Right lobe of liver (tissue), 6 donors: ENCODE data around the gene PTPRK. TPM values are rescaled to one million over a fixed set of nuclear protein-coding genes. Genes with fewer than 3 reads are reported as not detected.

Source experiments
- ATAC-seq, 4 donors: fragments of 200-7000 bp; cut with Tn5 transposase; one replicate each; pipeline ENCODE4 v1.9.1; 2020; ENCODE audit warnings: mild to moderate bottlenecking in 4 of 4, moderate library complexity in 4 of 4
- DNase-seq, 3 donors: peaks; one replicate each; pipeline ENCODE4 v3.0.0-alpha.2; 2020
- H3K27ac ChIP-seq, 3 donors: fragments of 200-600 bp; one replicate each; pipeline ENCODE4 v1.8.0; 2022
- H3K27me3 ChIP-seq, 2 donors: fragments of 200-600 bp; one replicate each; pipeline ENCODE4 v1.8.0; 2022
- H3K36me3 ChIP-seq, 4 donors: fragments of 200-600 bp; sonication (generic) in 1 of 4; one replicate each; pipeline versions ENCODE4 v1.5.1 to v1.8.0; 2017 to 2022; ENCODE audit warnings: control low read depth in 1 of 4
- H3K4me1 ChIP-seq, 4 donors: fragments of 200-600 bp; sonication (generic) in 1 of 4; one replicate each; pipeline versions ENCODE4 v1.5.1 to v1.8.0; 2017 to 2022; ENCODE audit warnings: control low read depth in 1 of 4
- H3K4me3 ChIP-seq, 3 donors: fragments of 200-600 bp; one replicate each; pipeline ENCODE4 v1.8.0; 2022
- H3K9me3 ChIP-seq, 4 donors: fragments of 200-600 bp; sonication (generic) in 1 of 4; one replicate each; pipeline versions ENCODE4 v1.5.1 to v1.8.0; 2017 to 2022; ENCODE audit warnings: control low read depth in 1 of 4
- POLR2A ChIP-seq: fragments of 450-650 bp; IDR thresholded peaks from one replicate; pipeline ENCODE4 v1.6.1; 2017; ENCODE audit warnings: antibody characterized with exemption, mild to moderate bottlenecking
- WGBS: methylation state at CpG from one replicate; pipeline ENCODE4 v1.1.6; 2018; ENCODE audit warnings: low coverage, low lambda C conversion rate; ENCODE audit not compliant: insufficient coverage; ENCODE audit errors: missing lambda C conversion rate; 5-methylcytosine and 5-hydroxymethylcytosine counted together
- intact Hi-C, 2 donors: fragments of 100-400 bp; cut with DNase I; formaldehyde crosslinking; loops; one replicate each; pipeline versions ENCODE4 v1.11.2 to v1.14.1; 2022
- total RNA-seq, 6 experiments: library from RNA; depleted of rRNA in 2 of 6; stranded (reverse); fragments of >200 nt in 2 of 6; fragmentation: NEBNext Ultra II Directional in 3 of 6; extraction: Animal tissue kit (Norgen Biotek cat#: 25700) in 3 of 6; gene quantifications; one replicate each; pipeline versions ENCODE4 v1.1.0 to v1.2.4, GENCODE V29; 2016 to 2023
- TF ChIP-seq, protein P1 (sequence below), 4 donors: fragments of 200-600 bp in 3 of 4; fragments of 450-650 bp in 1 of 4; IDR thresholded peaks; one replicate each; pipeline versions ENCODE4 v1.5.1 to v1.8.0; 2016 to 2022; ENCODE audit warnings: antibody characterized with exemption in 4 of 4, mild to moderate bottlenecking in 2 of 4
- donor health status: DM: no; HTN: yes; CAD: no.
- donor health status: DM: no; HTN: no; CAD: no.
- donor health status: DM: no; HTN: no; CAD: no.
- donor health status: DM: no; HTN: yes; CAD: no.
- donor health status: DM: no; HTN: yes; CAD: no.

PTPRK gene
- total RNA-seq, 6 experiments from 2014 or later, result 27.7 to 54.5 (median 35.7) TPM

DNA sequence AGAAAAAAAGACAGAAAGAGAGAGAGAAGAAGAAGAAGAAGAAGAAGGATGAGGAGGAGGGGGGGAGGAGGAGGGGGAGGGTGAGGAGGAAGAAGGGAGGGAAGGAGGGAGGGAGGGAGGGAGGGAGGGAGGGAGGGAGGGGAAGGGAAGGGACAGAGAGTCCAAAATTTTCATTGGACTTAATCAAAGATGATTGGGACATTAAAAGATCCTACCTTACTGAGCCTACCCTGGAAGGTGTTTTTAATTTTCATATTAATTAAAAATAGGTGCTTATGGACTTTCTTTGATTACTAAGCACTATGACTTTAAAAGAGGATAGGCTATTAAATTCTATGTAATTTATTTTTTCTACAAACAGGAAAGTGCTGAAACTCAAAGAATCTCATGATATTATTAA, 319.6 kb downstream of the PTPRK start:
- H3K36me3 ChIP-seq, result no peaks in the 10 kb centered on the region
- H3K4me3 ChIP-seq, result no peak overlapping the region
- H3K27me3 ChIP-seq, result no peaks in the 10 kb centered on the region
- ATAC-seq (no peak), DNase-seq (no peak)
- H3K4me1 ChIP-seq, result no peaks in the 10 kb centered on the region
- H3K9me3 ChIP-seq, result no peaks in the 10 kb centered on the region
- TF ChIP-seq, protein P1, sequence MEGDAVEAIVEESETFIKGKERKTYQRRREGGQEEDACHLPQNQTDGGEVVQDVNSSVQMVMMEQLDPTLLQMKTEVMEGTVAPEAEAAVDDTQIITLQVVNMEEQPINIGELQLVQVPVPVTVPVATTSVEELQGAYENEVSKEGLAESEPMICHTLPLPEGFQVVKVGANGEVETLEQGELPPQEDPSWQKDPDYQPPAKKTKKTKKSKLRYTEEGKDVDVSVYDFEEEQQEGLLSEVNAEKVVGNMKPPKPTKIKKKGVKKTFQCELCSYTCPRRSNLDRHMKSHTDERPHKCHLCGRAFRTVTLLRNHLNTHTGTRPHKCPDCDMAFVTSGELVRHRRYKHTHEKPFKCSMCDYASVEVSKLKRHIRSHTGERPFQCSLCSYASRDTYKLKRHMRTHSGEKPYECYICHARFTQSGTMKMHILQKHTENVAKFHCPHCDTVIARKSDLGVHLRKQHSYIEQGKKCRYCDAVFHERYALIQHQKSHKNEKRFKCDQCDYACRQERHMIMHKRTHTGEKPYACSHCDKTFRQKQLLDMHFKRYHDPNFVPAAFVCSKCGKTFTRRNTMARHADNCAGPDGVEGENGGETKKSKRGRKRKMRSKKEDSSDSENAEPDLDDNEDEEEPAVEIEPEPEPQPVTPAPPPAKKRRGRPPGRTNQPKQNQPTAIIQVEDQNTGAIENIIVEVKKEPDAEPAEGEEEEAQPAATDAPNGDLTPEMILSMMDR (IDR thresholded peaks at IDR 0.05), result no peak
- TF ChIP-seq POLR2A, result no peak
- intact Hi-C loops, result no loop called here
- H3K27ac ChIP-seq, result no peak overlapping the region

DNA sequence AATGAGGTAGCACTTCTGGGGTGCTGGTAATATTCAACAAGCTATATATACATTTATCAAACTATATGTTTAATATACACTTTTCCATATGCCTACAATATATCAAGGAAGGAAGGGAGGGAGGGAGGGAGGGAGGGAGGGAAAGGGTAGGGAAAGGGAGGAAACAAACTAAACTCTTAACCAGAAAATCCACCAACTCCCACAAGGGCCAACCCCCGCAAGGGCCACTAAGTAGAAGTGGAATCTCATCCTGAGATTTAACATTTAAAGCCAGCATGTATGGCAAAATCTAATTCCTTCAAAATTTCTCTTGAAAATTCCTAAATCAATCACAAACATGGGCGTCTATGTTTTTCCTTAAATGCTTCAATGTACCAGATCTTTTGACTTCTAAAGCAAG, 320.9 kb downstream of the PTPRK start:
- H3K36me3 ChIP-seq, result no peaks in the 10 kb centered on the region
- no peaks in the 10 kb centered on the region for H3K4me1 ChIP-seq
- no peaks in the 10 kb centered on the region for H3K27me3 ChIP-seq
- no peak overlapping the region for H3K4me3 ChIP-seq
- intact Hi-C loops, result no loop called here
- H3K9me3 ChIP-seq, result no peaks in the 10 kb centered on the region
- no peak overlapping the region for H3K27ac ChIP-seq
- WGBS, result 93% methylated on average over 2 of the region's 2 CpGs
- DNase-seq (no peak), ATAC-seq (no peak)
- TF ChIP-seq, protein P1 (IDR thresholded peaks at IDR 0.05), result no peak
- no peak for TF ChIP-seq POLR2A

GRCh38 chr6:128192972-128193371, 327.4 kb downstream of the PTPRK start:
- no peaks in the 10 kb centered on the region for H3K36me3 ChIP-seq
- H3K27me3 ChIP-seq, result no peaks in the 10 kb centered on the region
- H3K4me1 ChIP-seq, result no peaks in the 10 kb centered on the region
- no peak overlapping the region for H3K4me3 ChIP-seq
- no peak for DNase-seq
- WGBS, result 79% methylated on average over 3 of the region's 3 CpGs
- intact Hi-C loops, result no loop called here
- no peak for TF ChIP-seq POLR2A
- no peaks in the 10 kb centered on the region for H3K9me3 ChIP-seq
- no peak for ATAC-seq
- H3K27ac ChIP-seq, result no peak overlapping the region

DNA sequence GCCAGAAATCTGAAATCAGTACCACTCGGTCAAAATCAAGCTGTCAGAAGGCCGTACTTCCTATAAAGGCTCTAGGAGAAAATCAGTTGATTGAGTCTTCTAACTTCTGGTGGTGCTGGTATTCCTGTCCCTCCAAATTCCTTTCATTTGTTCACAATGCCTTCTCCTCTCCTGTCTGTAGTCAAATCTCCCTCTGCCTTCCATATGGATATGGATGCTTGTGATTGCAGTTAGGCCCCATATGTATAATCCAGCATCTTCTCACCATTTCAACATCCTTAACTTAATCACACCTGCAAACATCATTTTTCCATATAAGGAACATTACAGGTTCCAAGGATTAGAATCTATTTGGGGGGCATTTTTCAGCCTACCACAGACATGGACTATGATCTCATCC, 331.7 kb downstream of the PTPRK start:
- TF ChIP-seq POLR2A, result no peak
- Histone ChIP-seq H3K36me3 (peaks cover 0 to 4% (median 0%) of the 10 kb centered on the region in 4 donors), H3K9me3 (no peaks in the 10 kb centered on the region), H3K27me3 (no peaks in the 10 kb centered on the region), H3K4me1 (no peaks in the 10 kb centered on the region), H3K4me3 (no peak overlapping the region), H3K27ac (no peak overlapping the region)
- ATAC-seq (no peak), DNase-seq (no peak)
- intact Hi-C loops, result no loop called here
- 89% methylated on average over 2 of the region's 2 CpGs for WGBS

DNA sequence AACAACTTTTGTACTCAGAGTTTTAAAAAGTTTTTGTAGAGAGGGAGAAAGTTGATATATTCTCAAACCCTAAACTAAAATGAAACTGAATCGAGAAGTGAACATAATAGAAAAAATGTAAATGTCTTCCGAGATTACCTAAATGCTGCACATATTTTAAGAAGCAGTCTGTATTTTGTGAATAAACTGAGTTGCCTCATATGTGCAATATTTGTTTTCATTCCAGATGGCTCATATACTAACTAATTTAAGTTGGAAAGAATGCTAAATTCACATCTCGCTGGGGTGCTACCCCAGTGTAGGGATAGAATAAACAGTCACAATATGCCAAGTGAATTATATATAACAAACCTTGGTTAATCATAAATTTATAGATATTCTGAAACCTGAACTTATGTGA, 333.7 kb downstream of the PTPRK start:
- DNase-seq, result no peak
- ATAC-seq, result no peak
- Histone ChIP-seq H3K9me3 (no peaks in the 10 kb centered on the region), H3K36me3 (peaks cover 0 to 4% (median 0%) of the 10 kb centered on the region in 4 donors), H3K27me3 (no peaks in the 10 kb centered on the region), H3K4me3 (no peak overlapping the region), H3K4me1 (no peaks in the 10 kb centered on the region), H3K27ac (no peak overlapping the region)
- TF ChIP-seq, protein P1 (IDR thresholded peaks at IDR 0.05), result no peak
- no peak for TF ChIP-seq POLR2A
- intact Hi-C loops, result no loop called here
- WGBS, result 70% methylated on average over 3 of the region's 3 CpGs

DNA sequence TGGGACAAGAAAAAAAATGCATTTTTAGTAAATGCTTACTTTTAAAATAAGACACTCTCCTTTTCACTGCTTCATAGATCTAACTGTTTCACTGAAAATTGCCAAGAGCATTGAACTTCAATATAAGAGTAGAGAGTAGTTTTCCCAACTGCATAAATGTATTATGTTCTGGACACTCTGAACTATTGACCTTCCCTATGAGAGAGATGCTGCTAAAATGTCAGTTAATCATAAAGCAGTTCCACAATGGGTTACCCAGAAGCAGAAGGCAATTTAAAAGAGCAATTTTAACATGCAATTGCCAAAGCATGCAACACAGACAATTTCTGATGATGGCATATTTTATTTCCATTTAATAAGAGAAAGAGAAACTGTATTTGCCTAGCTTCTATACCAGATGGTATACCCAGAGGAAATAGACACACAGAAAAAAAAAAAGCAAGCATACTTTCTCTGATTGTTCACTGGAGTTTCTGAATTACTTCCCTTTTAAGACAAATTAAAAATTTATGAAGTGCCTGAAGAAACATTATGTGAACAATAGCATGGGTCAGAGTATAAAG, 340.4 kb downstream of the PTPRK start:
- Histone ChIP-seq H3K27me3 (no peaks in the 10 kb centered on the region), H3K36me3 (peaks cover 0 to 4% (median 0%) of the 10 kb centered on the region in 4 donors), H3K4me1 (peaks cover 0 to 15% (median 3%) of the 10 kb centered on the region in 4 donors), H3K4me3 (no peak overlapping the region), H3K27ac (no peak overlapping the region), H3K9me3 (no peaks in the 10 kb centered on the region)
- intact Hi-C loops, result no loop called here
- TF ChIP-seq, protein P1 (IDR thresholded peaks at IDR 0.05), result no peak
- no peak for TF ChIP-seq POLR2A
- ATAC-seq (peak; percentile 33 to 55 (median 40)), DNase-seq (no peak)
